Measurements from ENCODE around the gene SLC44A5.

GRCh38 chr1:75166821-75167220 lies 444.1 kb downstream of the SLC44A5 start:
- TF ChIP-seq CTCF (conservative IDR thresholded peaks at IDR 0.05; ENCODE audit: low read depth, low read length) (no peak), EZH2 (IDR thresholded peaks at IDR 0.05; ENCODE audit: borderline replicate concordance, low read depth, low read length, poor library complexity, severe bottlenecking) (no peak)
